Limb (tissue), 2 donors: ENCODE data around the gene LIMS1.
"Not testable (repeated sequence)": the region's sequence is repeated elsewhere in the genome, so short reads cannot be mapped to it uniquely, and the experiment has no call there.

Source experiments
- DNase-seq, 2 donors: peaks; one replicate each; pipeline ENCODE4 v3.0.0-alpha.2; 2016; ENCODE audit errors: extremely low spot score in 2 of 2

LIMS1 gene

GRCh38 chr2:108586631-108587030 is 52.4 kb downstream of the LIMS1 start:
- no peak for DNase-seq

GRCh38 chr2:108587621-108588020 is 53.4 kb downstream of the LIMS1 start:
- DNase-seq: no peak

GRCh38 chr2:108588070-108588668 is 53.9 kb downstream of the LIMS1 start:
- DNase-seq: no peak

- no peak for DNase-seq
Observed at GRCh38 chr2:108589372-108589771, 55.1 kb downstream of the LIMS1 start.

- DNase-seq: no peak
Observed at GRCh38 chr2:108589781-108590180, 55.5 kb downstream of the LIMS1 start.

GRCh38 chr2:108591163-108591562 is 56.9 kb downstream of the LIMS1 start:
- DNase-seq: no peak

GRCh38 chr2:108593547-108594098 is 59.4 kb downstream of the LIMS1 start:
- peak in 1 of 2 donors; percentile 47 for DNase-seq

- DNase-seq: no peak
Observed at GRCh38 chr2:108594132-108594981, 60.1 kb downstream of the LIMS1 start.

- no peak for DNase-seq
Observed at GRCh38 chr2:108594982-108595464, 60.8 kb downstream of the LIMS1 start.

- DNase-seq: not testable (repeated sequence)
Observed at GRCh38 chr2:108595771-108596170, 61.5 kb downstream of the LIMS1 start.

- DNase-seq: not testable (repeated sequence)
Observed at GRCh38 chr2:108597105-108597744, 63.0 kb downstream of the LIMS1 start.

- not testable (repeated sequence) for DNase-seq
Observed at GRCh38 chr2:108601199-108601598, 66.9 kb downstream of the LIMS1 start.

GRCh38 chr2:108602422-108602821 is 68.2 kb downstream of the LIMS1 start:
- no peak for DNase-seq

GRCh38 chr2:108604196-108604595 is 69.9 kb downstream of the LIMS1 start:
- DNase-seq: no peak

- DNase-seq: no peak
Observed at GRCh38 chr2:108605947-108606346, 71.7 kb downstream of the LIMS1 start.

- DNase-seq: no peak
Observed at GRCh38 chr2:108607706-108608301, 73.5 kb downstream of the LIMS1 start.

- DNase-seq: no peak
Observed at GRCh38 chr2:108611021-108611420, 76.8 kb downstream of the LIMS1 start.

GRCh38 chr2:108612153-108612513 is 77.9 kb downstream of the LIMS1 start:
- DNase-seq: no peak

GRCh38 chr2:108612514-108613183 is 78.4 kb downstream of the LIMS1 start:
- DNase-seq: no peak

- no peak for DNase-seq
Observed at GRCh38 chr2:108613261-108614042, 79.2 kb downstream of the LIMS1 start.
